ENCODE measurements around the gene DPYSL5.

The DPYSL5 gene

DNA sequence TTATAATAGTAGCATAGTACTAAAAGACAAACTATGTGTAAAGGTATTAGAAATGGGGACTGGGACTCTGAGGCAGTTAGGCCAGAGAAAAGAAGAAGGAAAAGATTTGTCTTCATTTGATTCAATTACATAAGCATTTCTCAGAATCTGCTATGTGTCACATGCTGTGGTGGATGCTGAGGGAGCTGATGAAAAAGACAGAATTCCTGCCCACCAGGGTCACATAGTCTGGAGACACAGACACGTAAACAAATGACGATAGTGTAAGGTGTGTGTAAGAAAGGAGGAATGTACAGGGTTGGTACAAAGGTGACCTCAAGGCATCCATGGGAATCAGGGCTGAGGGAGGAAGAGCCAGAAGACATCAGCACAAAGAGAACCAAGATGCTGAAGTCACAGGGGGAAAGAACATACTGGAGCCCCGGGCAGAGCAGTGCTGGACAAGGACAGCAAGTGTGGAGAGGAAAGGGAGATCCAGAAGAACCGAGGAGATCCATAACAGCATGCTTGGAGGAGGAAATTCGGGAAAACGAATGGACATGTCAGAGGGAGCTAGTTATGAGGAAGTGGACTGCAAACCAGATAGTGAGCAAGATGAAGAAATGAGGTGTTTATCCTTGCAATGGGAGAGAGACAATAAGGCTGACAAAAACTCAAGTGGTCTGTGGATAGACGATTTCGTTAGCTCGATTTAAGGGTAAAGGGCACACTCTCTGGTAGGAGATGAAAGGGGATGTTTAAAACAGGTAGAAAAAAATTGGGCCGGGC lies 121.3 kb downstream of the DPYSL5 start:
- DNase-seq (ENCODE audit: low spot score in 2 of 2) (no peak), ATAC-seq (no peak)
- Mint-ChIP-seq H3K4me1 (peaks cover 26% of the 10 kb centered on the region), H3K36me3 (peaks cover 6% of the 10 kb centered on the region), H3K9me3 (no peaks in the 10 kb centered on the region), H3K4me3 (peak overlapping the region; percentile 75), H3K27ac (peak overlapping the region; percentile 62)

DNA sequence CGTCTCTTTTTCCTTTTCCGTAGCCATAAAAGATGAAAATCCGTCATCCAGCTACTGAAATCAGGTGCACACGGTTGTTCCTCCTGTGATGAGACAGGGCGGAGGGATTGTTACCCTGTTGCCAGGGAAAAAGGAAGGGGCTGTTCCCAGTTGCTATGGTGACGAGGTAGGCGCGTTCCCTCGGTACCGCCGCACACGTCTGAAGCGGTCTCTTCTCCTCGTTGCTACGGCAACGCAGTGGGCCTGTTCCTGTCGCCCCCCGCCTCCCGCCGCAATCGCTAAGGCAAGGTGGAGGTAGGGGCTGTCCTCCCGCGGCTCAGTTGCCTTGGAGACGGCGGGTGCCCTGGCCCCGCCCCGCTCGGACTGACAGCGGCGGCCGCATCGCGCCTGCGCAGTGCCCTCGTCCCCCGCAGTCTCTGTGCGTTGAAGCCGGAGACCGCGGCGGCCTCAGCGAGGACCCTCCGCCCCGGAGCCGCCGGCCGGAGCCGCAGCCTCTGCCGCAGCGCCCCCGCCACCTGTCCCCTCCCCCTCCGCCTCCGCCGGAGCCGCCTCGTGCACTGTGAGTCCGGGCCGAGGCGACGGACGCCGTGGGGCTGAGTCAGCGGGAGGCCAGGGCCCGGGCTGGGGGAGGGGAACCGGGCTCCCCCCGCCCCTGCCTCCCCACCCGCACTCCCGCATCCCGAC lies 122.5 kb downstream of the DPYSL5 start, which contains the start of gene MAPRE3:
MAPRE3 (plus strand) TSS at position 394 of the 684 bp plus-strand sequence. CDS start 51,582 bp downstream, outside the sequence.
- peak; percentile 79 to 91 for DNase-seq (ENCODE audit: low spot score in 2 of 2)
- H3K4me1 Mint-ChIP-seq: peaks cover 26% of the 10 kb centered on the region
- peak within 1 kb of the TSS; percentile 74 for H3K27ac Mint-ChIP-seq
- H3K36me3 Mint-ChIP-seq: peaks cover 6% of the 10 kb centered on the region
- H3K9me3 Mint-ChIP-seq: no peaks in the 10 kb centered on the region
- ATAC-seq: peak; percentile 92
- peak within 1 kb of the TSS; percentile 75 for H3K4me3 Mint-ChIP-seq

DNA sequence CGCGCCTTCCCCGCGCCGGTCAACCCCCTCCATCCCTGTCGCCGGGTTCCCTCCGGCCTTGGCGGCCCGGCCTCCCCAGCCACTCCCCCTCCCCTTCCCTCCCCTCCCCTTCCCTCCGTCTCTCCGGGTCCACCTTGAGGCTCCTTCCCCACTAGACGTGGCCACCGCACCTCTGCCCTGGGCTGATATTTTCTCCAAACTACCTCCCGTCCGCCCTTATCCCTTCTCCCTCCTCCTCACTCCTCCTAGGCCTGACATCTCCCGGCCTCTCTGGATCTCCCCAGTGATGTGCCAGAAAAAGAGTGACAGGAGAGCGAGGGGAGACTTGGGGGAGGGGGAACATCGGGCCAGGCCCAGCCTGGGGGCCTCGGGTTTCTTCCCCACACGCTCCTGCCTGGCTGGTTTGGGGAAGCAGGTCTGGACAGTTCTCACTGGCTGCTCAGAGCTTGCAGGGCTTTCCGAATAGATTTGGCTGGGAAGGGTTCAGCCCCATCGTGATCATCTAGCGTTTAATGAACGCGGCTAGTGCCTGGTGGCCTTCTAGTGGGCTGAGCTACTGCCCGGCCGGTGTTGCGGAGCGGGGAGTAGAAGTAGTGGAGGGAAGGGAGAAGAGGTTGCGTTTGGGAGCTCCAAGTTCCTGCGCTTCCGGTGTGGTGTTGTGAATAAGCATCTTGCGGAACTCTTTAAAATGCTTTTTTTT lies 123.1 kb downstream of the DPYSL5 start:
- H3K4me1 Mint-ChIP-seq: peaks cover 26% of the 10 kb centered on the region
- peaks cover 6% of the 10 kb centered on the region for H3K36me3 Mint-ChIP-seq
- DNase-seq (ENCODE audit: low spot score in 2 of 2) (no peak), ATAC-seq (no peak)
- H3K4me3 Mint-ChIP-seq: peak overlapping the region; percentile 75
- H3K9me3 Mint-ChIP-seq: no peaks in the 10 kb centered on the region
- peak overlapping the region; percentile 74 for H3K27ac Mint-ChIP-seq

DNA sequence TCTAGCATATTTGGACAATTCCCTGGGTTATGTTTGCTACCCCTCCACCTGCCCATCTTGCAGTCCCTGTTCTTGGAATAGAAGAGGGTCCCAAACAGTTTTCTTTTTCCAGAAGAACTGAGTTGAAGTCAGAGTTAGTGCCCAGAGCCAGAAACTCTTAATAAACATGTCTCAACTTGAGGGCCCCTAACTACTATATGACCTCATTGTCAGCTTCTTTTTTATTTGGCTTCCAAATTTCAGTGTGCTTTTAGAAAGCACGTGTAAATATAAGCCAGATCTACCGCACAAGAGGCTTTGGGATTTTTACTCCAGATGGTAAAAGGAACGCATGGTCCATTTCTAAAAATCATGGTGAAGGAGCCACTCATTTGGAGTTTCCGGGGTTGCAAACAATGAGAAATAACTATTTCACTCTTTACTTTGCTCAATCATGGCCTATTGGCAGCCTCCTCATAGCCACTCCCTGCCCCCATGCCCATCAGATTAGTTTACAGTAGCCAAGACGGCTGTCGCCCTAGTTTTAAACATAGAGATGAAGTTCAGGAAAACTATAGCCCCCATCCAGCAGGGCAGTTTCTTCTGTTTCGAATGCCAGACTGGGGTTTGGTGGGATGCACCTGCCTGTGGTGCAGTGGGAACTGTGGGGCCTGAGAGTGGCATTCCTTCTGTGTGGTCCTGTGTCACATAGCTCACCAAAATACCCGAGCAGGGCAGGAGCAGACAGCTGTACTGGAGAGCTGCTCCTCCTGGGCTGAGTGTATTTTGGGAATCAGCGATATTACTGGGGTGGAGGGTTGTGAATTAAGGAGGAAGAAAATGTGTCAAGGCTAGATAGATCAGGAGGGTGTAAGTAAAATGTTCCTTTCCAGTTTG lies 124.2 kb downstream of the DPYSL5 start:
- H3K4me3 Mint-ChIP-seq: peak overlapping the region; percentile 75
- H3K4me1 Mint-ChIP-seq: peaks cover 26% of the 10 kb centered on the region
- peaks cover 6% of the 10 kb centered on the region for H3K36me3 Mint-ChIP-seq
- DNase-seq (ENCODE audit: low spot score in 2 of 2) (no peak), ATAC-seq (no peak)
- H3K9me3 Mint-ChIP-seq: no peaks in the 10 kb centered on the region
- H3K27ac Mint-ChIP-seq: no peak overlapping the region

DNA sequence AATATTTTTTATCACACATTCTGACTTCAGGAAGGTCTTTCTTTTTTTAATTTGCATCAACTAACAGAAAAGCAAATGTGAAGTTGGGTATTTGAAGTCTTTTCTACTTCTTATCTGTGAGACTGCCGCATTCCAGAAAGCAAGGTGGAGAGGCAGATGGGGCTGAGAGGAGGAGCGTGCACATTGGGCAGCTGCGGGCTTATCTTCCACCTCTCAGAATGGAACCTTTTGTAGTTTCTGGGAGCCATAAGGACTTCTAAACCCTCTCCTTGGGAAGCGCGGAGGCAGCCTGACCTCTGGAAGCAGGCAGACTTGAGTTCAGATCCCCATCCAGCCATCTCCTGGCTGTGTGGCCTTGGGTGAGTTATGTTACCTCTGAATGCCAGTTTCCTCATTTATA lies 126.4 kb downstream of the DPYSL5 start:
- no peak overlapping the region for H3K4me3 Mint-ChIP-seq
- DNase-seq (ENCODE audit: low spot score in 2 of 2) (no peak), ATAC-seq (no peak)
- H3K4me1 Mint-ChIP-seq: peaks cover 15% of the 10 kb centered on the region
- peaks cover 3% of the 10 kb centered on the region for H3K36me3 Mint-ChIP-seq
- no peaks in the 10 kb centered on the region for H3K9me3 Mint-ChIP-seq
- no peak overlapping the region for H3K27ac Mint-ChIP-seq

DNA sequence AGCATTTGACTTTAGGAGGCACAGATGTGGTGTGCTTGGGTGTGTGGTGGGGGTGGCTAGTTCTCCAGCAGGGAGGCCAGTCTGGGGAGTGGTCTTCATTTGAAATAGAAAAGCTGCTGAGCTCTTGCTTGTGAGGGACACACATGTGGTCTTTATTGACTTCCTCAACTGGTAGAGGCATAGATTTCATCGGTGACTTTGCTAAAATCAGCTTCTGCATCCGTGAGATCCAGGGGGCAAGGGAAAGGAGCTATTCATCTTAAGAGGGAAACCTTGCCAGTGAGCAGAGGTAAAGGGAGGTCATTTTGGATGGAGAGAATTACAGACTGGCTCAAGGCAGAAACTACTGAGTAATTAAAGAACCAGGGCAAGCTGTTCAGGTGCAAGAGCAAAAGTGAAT lies 127.2 kb downstream of the DPYSL5 start:
- ATAC-seq: no peak
- no peak for DNase-seq (ENCODE audit: low spot score in 2 of 2)
- no peak overlapping the region for H3K27ac Mint-ChIP-seq
- H3K4me1 Mint-ChIP-seq: peaks cover 9% of the 10 kb centered on the region
- H3K4me3 Mint-ChIP-seq: no peak overlapping the region
- H3K9me3 Mint-ChIP-seq: no peaks in the 10 kb centered on the region
- no peaks in the 10 kb centered on the region for H3K36me3 Mint-ChIP-seq

DNA sequence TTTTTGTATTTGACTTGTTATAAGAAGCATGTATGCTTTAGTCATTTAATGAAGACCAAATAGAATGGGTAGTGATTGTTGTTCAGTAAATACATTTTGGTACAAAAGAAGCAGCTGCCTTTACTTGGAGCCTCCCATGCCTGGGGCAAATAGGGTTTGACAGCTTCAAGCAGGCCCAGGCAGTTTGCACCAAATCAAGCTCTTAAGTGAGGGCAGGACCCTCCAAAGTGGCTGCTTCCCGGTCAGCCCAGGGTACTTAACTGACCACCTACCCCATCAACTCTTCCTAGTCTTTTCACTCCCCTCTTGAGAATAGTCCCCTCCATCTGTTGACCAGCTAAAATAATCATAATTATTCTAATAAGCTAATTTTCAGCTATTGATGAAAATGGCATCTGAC lies 127.7 kb downstream of the DPYSL5 start:
- H3K4me3 Mint-ChIP-seq: no peak overlapping the region
- H3K9me3 Mint-ChIP-seq: no peaks in the 10 kb centered on the region
- DNase-seq (ENCODE audit: low spot score in 2 of 2) (no peak), ATAC-seq (no peak)
- H3K27ac Mint-ChIP-seq: no peak overlapping the region
- H3K4me1 Mint-ChIP-seq: peaks cover 9% of the 10 kb centered on the region
- no peaks in the 10 kb centered on the region for H3K36me3 Mint-ChIP-seq

DNA sequence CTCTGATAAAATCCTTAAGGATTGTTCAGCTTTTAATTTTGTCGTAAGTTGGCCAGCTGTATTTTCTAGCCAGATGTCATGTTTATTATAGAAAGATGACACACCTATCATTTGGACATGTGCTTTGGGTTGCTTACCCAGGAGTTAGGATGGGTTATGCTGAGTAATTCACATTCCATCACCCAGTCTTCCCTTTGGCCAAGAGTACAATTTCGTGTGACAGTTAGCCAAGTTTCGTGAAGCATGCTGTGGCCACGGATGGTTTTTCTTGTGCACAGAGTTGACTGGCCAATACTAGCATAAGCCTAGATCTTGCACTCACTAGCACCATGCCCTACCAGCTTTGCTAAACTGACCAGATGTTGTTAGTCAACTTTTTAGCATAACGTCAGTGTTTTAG lies 128.3 kb downstream of the DPYSL5 start:
- DNase-seq (ENCODE audit: low spot score in 2 of 2) (no peak), ATAC-seq (no peak)
- Mint-ChIP-seq H3K36me3 (no peaks in the 10 kb centered on the region), H3K4me3 (no peak overlapping the region), H3K9me3 (no peaks in the 10 kb centered on the region), H3K27ac (no peak overlapping the region), H3K4me1 (peaks cover 3% of the 10 kb centered on the region)

DNA sequence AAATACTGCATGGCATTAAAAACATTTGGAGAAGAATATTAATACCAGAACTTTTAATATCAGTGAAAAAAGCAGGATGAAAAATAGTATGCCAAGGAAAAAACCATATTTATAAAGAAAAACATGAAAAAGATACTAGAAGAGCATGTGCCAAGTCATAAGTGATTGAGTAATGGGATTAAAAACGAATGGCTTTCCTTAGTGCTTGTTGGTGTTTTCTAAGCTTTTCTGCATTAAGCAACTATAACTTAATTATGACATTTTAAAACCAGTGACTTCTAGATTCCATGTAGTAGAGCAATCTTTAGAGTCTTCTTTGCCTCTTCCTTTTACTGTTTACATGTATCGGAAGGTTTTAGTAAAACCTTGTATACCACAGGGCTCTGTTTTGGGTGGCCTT lies 129.1 kb downstream of the DPYSL5 start:
- Mint-ChIP-seq H3K4me3 (no peak overlapping the region), H3K9me3 (no peaks in the 10 kb centered on the region), H3K4me1 (no peaks in the 10 kb centered on the region), H3K27ac (no peak overlapping the region), H3K36me3 (no peaks in the 10 kb centered on the region)
- DNase-seq (ENCODE audit: low spot score in 2 of 2) (no peak), ATAC-seq (no peak)

DNA sequence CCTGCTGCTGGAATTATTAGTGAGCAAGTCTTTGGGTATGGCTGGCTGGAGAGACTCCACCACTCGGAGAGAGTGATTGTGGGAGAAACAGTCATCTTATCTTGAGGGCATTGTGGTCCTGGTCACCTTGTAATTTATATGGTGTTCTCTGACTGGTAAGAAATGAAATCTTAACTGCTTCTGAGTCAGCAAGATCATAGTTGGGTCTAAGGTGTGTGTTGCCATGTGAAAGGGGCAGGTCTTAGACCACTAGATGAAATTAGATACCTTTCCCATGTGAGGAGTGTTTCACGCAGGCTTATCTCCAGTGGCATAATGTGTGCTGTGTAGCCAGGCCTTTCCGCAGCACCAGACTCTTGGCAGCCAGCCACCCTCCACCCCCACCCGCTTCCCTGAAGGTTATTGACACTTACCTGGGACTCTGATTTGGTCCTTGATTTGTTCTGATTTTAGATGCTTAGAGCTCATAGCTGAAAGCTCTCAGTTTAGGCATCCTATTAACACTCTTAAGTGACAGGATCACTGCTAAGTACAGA lies 130.2 kb downstream of the DPYSL5 start:
- no peak overlapping the region for H3K4me3 Mint-ChIP-seq
- H3K27ac Mint-ChIP-seq: no peak overlapping the region
- DNase-seq (ENCODE audit: low spot score in 2 of 2) (no peak), ATAC-seq (no peak)
- no peaks in the 10 kb centered on the region for H3K36me3 Mint-ChIP-seq
- no peaks in the 10 kb centered on the region for H3K4me1 Mint-ChIP-seq
- H3K9me3 Mint-ChIP-seq: no peaks in the 10 kb centered on the region

DNA sequence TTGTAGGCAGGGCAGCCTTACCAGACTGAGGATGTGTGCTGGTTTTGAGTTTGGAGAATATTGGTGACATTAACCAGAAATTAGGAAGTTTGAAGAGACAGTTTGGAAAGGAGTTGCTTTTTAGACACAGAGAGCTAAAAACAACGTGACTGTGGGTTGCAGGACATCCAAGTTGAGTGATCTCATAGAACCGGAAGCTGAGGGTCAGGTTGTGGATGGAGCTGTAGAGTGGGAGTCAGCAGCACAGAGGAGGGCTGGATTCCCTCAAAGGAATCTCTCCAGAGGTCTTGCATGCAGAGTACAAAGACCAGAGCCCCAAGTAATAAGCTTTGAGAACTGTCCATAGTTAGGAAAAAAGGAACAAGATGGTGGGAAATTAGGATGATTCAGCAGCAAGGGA lies 131.8 kb downstream of the DPYSL5 start:
- no peak for ATAC-seq
- no peak for DNase-seq (ENCODE audit: low spot score in 2 of 2)
- Mint-ChIP-seq H3K27ac (no peak overlapping the region), H3K4me1 (no peaks in the 10 kb centered on the region), H3K9me3 (no peaks in the 10 kb centered on the region), H3K4me3 (no peak overlapping the region), H3K36me3 (no peaks in the 10 kb centered on the region)

DNA sequence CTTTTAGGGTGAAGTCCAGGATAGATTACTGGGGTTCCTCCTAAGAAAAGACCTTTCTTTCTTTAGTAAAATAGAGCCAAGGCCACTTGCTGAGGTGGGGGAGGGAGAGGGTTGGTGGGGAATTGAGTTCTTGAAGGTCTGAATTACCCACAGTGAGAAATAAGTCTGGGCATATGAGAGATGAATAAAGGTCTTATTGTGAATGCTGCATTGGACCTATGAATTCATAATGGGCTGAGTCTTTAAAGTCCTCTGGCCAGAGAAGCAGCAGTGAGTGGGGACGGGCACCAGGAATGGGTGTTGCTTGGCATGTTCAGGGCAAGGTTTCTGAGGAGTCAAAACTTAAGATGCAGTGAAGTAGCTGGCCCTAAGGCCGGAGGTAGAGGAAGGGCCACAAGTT lies 133.0 kb downstream of the DPYSL5 start:
- H3K4me3 Mint-ChIP-seq: no peak overlapping the region
- ATAC-seq: no peak
- no peaks in the 10 kb centered on the region for H3K36me3 Mint-ChIP-seq
- H3K27ac Mint-ChIP-seq: no peak overlapping the region
- DNase-seq (ENCODE audit: low spot score in 2 of 2): no peak
- no peaks in the 10 kb centered on the region for H3K4me1 Mint-ChIP-seq
- H3K9me3 Mint-ChIP-seq: no peaks in the 10 kb centered on the region

DNA sequence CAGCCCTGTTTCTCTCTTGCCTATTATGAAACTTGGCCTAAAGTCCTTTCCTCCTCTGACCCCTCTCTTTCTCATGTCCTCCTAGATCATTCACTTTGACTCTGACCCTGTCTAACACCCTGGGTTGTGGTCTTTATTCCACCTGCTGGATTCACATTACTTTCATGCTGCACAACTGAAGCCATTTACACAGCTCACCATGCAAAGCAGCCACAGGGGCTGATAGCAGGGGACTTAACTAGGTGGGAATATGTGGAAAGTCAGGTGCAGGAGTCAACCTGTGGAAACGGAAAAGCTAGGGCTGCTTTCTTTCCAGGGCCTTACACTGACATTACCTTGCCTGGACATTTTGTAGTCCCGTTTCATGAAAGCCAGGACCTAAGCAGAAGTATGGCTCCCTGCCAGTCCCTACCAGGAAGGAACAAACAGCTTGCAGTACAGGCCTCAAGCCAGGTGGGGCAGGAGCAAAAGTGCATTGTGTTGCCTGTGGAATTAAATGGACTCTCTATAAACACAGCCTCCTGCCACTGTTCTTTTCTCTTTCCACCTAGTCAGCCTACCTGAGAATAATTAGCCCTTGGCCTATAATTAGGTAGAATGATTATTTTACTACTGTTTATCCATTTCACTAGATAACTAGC lies 134.3 kb downstream of the DPYSL5 start:
- DNase-seq (ENCODE audit: low spot score in 2 of 2) (no peak), ATAC-seq (peak; percentile 64)
- Mint-ChIP-seq H3K9me3 (no peaks in the 10 kb centered on the region), H3K36me3 (no peaks in the 10 kb centered on the region), H3K4me1 (no peaks in the 10 kb centered on the region), H3K4me3 (no peak overlapping the region), H3K27ac (no peak overlapping the region)

DNA sequence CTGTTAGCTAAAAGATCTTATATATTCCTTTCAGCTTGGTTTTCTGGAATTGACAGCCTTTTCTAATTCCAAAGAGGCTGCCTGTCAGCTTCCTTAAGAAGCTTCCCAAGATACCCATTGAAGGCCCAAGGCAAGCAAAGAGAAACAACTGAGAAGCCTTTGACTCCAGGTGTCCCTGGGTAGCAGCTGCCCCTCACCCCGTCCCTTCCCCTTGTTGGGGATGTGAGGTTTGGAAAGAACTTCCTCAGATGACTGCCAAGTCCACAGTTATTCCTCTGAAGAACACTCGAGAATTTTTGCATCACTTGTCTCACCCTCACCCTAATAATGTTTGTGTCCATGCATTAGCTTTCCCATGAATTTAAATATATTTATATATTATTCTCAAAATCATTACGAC lies 135.8 kb downstream of the DPYSL5 start:
- Mint-ChIP-seq H3K36me3 (no peaks in the 10 kb centered on the region), H3K4me1 (no peaks in the 10 kb centered on the region), H3K27ac (no peak overlapping the region), H3K4me3 (no peak overlapping the region), H3K9me3 (no peaks in the 10 kb centered on the region)
- DNase-seq (ENCODE audit: low spot score in 2 of 2) (no peak), ATAC-seq (no peak)

Measured in stimulated activated effector memory CD8-positive, alpha-beta T cell treated with anti-CD3 and anti-CD28 coated beads, Interleukin-12 subunit alpha, Interleukin-12 subunit beta, amount 100 ng/mL, for 72 hours (primary cell).